ENCODE results near the gene N4BP2L2.

The N4BP2L2 gene

GRCh38 chr13:32390484-32390883 is 148.1 kb downstream of the N4BP2L2 start:
- no peak overlapping the region for H3K4me3 ChIP-seq (replicated peaks; ENCODE audit: low read depth, low read length)
- TF ChIP-seq CTCF (IDR thresholded peaks at IDR 0.05; ENCODE audit: low read depth, low read length, missing control alignments), result no peak
- DNase-seq (ENCODE audit: extremely low read depth, low read depth), result no peak

DNA sequence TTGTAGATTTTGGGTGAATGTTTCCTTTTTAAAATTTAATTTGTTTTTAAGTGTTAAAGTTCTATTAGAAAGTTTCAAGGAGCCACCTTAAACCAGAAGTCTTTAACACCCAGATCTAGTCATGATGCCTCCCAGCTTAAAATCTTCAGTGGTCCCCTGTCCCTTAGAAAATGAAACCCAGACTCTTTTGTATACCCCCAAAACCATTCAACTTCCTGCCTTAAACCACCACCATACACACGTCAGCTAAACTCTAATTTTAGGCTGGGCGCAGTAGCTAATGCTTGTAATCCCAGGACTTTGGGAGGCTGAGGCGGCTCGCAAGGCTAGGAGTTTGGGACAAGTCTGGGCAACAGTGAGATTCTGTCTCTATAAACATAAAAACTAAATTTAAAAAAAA is 148.5 kb downstream of the N4BP2L2 start:
- TF ChIP-seq CTCF (IDR thresholded peaks at IDR 0.05; ENCODE audit: low read depth, low read length, missing control alignments), result no peak
- no peak for DNase-seq (ENCODE audit: extremely low read depth, low read depth)
- H3K4me3 ChIP-seq (replicated peaks; ENCODE audit: low read depth, low read length), result no peak overlapping the region

DNA sequence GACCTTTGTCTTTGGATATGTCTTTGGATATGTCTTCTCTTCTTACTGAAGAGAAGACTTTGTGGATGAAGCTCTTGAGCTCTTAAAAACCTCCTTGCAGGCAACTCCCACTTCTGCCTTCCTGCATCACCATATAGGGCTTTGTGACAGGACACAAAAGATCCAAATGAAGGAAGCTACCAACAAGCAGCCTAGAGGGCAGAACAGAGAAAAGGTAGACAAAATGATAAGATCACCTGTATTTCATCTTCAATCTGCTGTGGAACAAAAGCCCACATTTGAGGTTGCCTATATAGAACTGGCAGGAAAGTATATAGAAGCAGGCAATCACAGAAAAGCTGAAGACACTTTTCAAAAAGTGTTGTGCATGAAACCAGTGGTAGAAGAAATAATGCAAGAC is 153.2 kb downstream of the N4BP2L2 start:
- no peak for DNase-seq (ENCODE audit: extremely low read depth, low read depth)
- H3K4me3 ChIP-seq (replicated peaks; ENCODE audit: low read depth, low read length), result no peak overlapping the region
- TF ChIP-seq CTCF (IDR thresholded peaks at IDR 0.05; ENCODE audit: low read depth, low read length, missing control alignments), result no peak

- H3K4me3 ChIP-seq (replicated peaks; ENCODE audit: low read depth, low read length), result no peak overlapping the region
- DNase-seq (ENCODE audit: extremely low read depth, low read depth), result no peak
- no peak for TF ChIP-seq CTCF (IDR thresholded peaks at IDR 0.05; ENCODE audit: low read depth, low read length, missing control alignments)
These were observed 153.9 kb downstream of the N4BP2L2 start for GRCh38 chr13:32384702-32385101.

DNA sequence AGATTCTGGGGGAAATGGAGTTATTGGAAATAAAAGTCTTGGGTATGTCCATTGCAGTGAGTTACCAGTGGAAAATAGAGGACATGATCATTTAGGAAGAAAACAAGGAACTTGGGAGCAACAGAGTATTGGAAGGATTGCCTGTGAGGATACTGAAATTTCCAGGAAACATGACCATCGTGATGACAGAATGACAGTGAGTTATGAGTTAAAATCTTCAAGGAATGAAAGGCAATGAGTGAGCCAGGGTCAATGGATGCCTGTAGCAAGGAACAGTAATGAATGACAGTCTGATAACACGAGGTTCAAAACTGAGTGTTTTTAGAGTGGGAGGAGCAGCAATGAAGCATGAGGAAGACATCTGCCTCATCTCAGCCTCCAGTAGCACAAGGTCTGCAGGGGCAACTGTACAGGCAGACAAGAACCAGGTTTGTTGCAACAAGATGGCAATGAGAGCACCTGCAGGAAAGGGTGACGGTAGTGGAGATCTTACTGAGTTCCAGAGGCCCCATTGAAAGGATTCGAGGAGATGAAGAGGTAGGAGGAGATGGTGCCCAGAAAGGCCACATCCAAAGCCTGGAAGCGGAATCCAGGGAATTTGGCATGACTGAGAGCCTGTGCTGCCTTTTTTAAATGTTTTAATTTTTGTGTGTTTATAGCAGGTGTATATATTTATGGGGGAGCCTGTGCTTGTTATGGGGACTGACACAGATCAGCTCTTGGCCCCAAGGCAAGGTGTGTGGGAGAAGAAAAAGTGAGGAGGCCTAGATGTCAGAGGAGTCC is 154.6 kb downstream of the N4BP2L2 start:
- H3K4me3 ChIP-seq (replicated peaks; ENCODE audit: low read depth, low read length), result no peak overlapping the region
- TF ChIP-seq CTCF (IDR thresholded peaks at IDR 0.05; ENCODE audit: low read depth, low read length, missing control alignments), result no peak
- no peak for DNase-seq (ENCODE audit: extremely low read depth, low read depth)

All from HFF-Myc (cell line).